GF-D8 (cell line): ENCODE measurements around the gene GDF10.

ENCODE experiments used
- DNase-seq: peaks from one replicate; lab custom pipeline; 2025; lab: John Stamatoyannopoulos, UW

The GDF10 gene

GRCh38 chr10:47276071-47276470 is 23.9 kb upstream of the GDF10 start:
- DNase-seq = no peak

DNA sequence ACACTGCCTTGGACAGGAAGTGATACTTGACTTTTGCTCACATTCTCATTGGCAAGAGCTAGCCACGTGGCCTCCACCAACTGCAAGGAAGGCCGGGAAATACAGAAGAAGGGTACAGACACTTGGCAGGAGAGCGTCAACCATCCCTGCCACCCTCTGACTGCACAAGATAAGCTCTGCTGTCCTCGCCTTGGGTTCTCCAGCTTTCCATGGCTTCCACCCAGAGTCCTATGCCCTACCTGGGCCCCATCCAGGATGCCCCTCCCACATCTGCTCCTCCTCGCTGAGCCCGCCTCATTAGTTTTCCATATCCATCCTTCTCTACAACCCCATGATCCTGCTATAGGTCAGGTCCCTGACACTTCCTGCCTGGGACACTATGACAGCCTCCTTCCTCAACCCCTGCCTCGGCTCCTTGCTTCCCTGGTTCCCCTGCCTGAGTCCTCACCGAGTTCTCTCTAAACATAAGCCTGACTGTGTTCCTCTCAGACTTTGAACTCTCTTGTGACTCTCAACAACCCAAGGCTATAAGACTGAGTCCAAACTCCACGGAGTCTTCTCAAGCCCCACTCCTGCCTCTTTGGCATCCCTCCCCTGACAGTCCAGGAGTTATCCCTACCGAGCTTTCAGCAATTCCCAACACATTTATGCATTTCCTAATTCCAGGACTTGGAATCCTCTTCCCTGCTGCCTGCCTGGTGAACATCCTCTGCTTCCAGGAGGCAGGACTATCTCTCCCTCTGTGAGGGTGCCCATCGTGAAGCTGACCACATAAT is 23.2 kb upstream of the GDF10 start:
- no peak for DNase-seq

DNA sequence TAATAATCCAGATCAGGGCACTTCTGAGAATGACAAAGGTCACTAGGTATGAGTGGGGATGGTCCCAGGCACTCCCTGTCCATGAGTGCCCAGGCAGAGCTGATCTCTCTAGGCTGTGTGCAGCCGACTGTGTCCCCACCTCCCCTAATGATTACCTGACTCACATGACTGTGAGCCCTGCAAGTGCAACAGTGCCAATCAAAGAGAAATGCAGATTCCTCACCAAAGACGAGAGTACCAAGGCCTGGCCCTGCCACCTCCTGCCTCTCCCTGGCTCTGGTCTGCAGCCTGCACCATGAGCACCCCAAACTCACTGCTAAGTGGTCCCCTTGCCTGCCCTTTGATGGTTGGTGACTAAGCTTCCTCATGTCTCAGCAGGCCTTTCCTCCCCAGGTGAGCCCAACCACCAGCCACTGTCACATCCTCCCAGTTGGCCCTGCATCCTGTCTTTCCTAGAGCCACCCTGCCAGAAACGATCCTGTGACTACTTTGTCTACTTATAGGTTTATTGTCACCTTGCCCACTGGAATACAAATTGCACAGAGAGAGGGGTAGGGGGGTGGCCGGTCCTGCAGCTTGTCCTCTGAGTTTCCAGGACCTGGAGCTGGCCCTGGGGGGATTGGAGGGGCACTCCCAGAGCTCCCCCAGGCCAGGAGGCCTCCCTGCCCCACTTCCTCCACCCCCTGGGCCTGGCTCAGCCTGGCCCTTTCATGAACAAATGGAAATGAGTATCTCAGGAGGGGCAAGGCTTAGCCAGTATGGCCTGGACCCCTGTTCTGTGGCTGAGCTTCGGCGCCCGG is 22.4 kb upstream of the GDF10 start:
- DNase-seq = no peak

DNA sequence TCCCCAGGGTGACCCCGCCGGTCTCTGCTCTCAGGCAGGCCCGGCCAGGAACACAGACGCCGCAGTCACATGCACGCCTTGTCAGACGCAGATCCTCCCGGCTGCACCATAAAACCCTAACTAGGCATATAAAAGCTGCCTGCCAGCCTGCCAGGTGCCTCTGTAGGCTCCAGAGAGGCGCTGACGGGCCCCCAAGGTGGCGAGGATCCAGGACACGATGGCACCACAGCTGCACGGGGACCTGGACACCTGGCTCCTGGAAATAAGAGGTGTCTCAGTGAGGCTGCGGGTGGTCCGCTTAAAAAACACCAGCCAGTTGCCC is 21.9 kb upstream of the GDF10 start:
- DNase-seq = no peak

GRCh38 chr10:47278720-47279119 is 21.3 kb upstream of the GDF10 start:
- no peak for DNase-seq

- DNase-seq = no peak
These were observed 20.7 kb upstream of the GDF10 start for GRCh38 chr10:47279276-47279675.

- no peak for DNase-seq
These were observed 17.9 kb upstream of the GDF10 start for GRCh38 chr10:47282005-47282656.

DNA sequence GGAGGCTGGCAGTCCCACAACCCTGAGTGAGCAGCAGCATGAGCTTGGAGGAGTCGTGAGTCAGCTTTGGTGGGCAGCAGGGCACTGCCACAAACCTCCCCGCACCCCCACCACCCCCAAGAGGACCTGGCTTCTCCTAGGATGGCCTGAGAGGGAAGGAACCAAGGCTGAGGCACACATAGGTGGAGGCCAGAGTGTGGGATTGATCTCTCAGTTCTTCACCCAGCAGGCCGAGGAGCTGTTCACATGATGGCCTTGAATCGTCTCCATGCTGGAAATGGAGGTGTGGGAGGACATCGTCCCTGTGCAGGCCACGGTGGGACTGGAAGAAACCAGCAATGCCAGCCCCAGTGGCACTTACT is 17.4 kb upstream of the GDF10 start:
- no peak for DNase-seq

DNA sequence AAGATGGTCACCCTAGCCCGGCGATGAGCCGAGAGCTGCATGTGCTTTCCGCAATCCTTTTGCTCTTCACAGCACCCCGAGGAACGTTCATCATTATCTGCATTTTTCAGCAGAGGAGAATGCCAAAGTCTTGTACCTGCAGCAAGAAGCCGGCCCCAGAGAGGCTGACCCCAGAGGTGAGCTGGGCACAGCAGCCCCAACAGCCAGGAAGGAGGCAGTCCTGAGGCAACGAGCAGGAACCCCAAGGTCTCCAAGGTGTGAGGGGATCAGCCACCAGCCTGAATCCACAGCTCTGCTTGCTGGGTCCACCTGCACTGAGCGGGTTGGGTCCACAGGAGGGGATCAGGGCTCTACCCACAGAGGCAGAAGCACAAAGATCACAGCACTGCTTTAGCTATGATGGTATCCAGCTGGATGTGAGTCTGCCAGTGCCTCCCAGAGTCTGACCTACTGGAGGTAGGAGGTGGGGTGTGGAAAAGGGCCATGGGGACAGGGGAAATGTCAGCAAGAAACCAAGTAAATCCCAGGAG is 16.8 kb upstream of the GDF10 start:
- no peak for DNase-seq

DNA sequence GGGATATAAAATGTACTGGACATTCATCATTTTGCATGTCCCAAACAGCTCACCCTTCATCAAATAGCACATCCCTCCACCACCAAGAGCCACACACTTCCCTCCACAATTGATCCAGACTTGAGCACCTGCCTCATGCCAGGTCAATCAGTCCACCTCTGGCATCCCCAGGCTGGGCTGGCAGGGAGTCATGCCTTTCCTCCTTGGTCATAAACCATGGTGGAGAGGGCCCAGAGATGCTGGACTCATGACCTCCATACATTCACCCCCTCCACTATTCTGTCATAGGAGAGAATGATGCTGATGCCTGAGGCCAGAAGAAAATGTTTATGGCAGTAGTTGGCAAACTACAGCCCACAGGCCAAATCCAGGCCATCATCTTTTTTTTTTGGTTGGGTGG is 16.1 kb upstream of the GDF10 start:
- DNase-seq = no peak

DNA sequence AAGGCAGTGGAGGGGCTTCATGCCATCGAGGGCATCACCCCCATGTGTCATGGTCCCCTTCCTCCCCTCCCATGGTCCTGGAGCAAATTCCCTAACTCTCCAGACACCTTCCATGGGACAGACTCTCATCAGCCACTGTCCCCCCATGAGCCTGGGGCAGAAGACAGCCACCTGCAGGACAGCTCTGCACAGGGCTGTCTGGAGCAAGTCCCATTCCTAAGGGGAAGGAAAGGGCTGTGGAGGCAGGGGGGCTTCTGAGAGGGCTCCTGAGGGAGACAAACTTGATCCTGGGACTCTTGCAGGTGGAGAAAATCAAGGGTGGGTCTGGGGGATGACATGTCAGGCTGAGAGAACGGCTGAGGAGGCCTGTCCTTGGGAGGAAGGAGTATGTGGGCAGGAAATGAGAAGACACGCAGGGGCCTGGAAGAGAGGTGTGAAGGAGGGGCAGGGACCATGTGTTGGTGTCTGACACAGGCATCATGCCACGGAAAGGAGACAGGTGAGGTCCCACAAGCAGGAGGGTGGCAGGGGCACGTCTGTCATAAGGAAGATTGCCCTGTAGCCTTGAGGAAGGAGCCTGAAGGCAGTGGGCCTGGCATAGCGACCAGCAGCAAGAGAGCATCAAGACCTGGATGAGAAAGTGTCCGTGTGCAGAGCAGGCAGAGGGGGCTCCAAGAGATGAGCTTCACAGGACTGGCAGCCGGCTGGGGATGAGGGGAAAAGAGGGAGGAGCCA is 14.4 kb upstream of the GDF10 start:
- DNase-seq = no peak

DNA sequence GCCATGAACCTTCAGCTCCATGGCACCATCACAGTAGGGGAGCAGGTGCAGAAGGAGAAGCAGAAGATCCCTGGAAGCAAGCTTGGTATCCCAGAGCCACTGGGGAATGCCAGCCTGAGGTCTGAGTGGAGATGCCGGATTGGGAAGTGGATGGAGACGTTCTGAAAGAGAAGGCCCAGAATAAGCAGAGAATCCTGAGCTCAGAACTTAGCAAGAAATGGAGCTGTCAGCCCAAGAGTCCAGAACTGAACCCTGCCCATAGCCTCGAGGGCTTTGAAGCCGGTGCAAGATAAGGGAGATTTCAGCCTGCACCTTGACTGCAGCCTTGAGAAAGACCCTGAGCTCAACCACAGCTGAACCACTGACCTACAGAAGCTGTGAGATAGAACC is 13.9 kb upstream of the GDF10 start:
- no peak for DNase-seq

- no peak for DNase-seq
These were observed 13.2 kb upstream of the GDF10 start for GRCh38 chr10:47286591-47287315.

GRCh38 chr10:47287365-47287802 is 12.6 kb upstream of the GDF10 start:
- DNase-seq = no peak

- no peak for DNase-seq
These were observed 12.2 kb upstream of the GDF10 start for GRCh38 chr10:47287805-47288204.

- no peak for DNase-seq
These were observed 11.8 kb upstream of the GDF10 start for GRCh38 chr10:47288236-47288635.

DNA sequence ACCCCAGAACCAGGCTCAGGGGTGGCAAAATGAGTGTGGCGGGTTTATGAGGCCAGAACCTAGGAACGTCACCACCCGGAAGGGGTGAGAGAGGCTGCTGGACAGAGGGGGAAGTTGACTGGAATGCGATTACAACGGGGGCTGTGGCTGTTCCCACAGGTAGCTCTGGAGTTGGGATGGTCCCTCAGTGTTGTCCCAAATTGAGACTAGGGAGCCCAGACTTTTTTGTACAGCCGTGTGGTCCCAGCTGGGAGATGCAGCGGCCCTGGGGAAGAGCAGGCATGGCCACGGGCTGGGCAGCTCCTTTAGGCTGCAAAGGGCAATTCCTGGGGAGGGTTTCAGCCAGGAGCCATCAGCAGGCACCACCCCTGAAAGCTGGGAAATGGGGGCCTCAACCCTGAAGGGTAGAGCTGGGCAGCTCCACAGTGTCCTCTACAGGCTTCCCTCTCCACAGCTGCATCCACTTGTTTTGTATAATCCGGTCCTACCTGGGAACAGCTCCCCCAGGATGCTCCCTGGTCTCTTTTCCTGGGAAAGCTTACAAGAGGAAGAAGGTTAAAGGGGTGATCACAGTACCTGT is 11.0 kb upstream of the GDF10 start:
- no peak for DNase-seq

DNA sequence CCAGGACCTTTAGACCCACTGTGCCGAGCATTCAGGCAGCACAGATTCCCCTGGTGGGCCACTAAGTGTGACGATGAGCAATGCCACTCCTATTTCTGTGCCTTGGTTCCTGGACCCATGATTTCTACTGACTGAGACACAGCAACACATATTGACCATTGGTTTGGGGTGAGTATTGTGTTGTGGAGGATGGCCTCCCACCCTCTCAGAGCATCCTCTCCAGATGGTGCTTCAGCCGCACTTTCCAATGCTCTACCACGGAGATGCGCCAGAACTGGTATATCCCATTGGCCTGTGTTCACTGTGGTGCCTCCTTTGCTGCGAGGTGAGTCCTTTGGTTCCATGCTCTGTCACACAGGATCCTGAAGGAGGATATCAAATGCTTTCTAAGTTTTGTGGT is 10.1 kb upstream of the GDF10 start:
- DNase-seq = no peak

GRCh38 chr10:47290338-47290737 is 9.7 kb upstream of the GDF10 start:
- no peak for DNase-seq

DNA sequence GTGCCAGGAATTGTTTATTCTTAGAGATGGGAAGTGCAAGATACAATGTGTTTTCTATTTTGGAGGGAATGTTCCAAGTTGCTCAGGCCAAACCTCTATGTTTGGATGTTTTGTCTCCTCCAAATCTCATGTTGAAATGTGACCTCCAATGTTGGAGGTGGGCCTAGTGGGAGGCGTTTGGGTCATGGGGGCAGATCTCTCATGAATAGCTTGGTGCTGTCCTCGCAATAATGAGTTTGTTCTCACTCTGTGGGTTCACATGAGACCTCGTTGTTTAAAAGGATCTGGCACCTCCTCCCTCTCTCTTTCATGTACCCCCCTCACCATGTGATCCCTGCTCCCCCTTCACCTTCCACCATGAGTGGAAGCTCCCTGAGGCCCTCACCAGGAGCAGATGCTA is 8.3 kb upstream of the GDF10 start:
- no peak for DNase-seq

- DNase-seq = no peak
These were observed 5.9 kb upstream of the GDF10 start for GRCh38 chr10:47294057-47294456.
